HCT116 (cell line): ENCODE data around the gene PDE10A. TPM values are rescaled to one million over a fixed set of nuclear protein-coding genes. Genes with fewer than 3 reads are reported as not detected.

Experiments used
- ATAC-seq: fragments of 200-7000 bp; cut with Tn5 transposase; 2 replicates; pipeline ENCODE4 v1.9.1; 2020; ENCODE audit warnings: mild to moderate bottlenecking, moderate library complexity
- BruUV-seq: library from RNA; stranded (reverse); fragments of 400-500 nt; replicated peaks from 2 replicates; lab custom pipeline; 2021; lab: Mats Ljungman, UMichigan
- CTCF ChIA-PET: fragments of 300-600 bp; sonication (Branson Sonifier 250); formaldehyde crosslinking; loops from one replicate; lab custom pipeline; 2021; ENCODE audit warnings: antibody characterized with exemption; lab: Charles Lee
- POLR2A ChIA-PET: fragments of 300-600, 350-600 bp; sonication (Branson Sonifier 250); formaldehyde crosslinking; loops from one replicate; lab custom pipeline; 2021; ENCODE audit warnings: antibody characterized with exemption; lab: Charles Lee
- RAD21 ChIA-PET, 2 experiments: fragments of 300-600 bp; sonication (Branson Sonifier 250); formaldehyde crosslinking; loops; one replicate each; lab custom pipeline; 2023; ENCODE audit warnings: low total read pairs in 2 of 2; ENCODE audit not compliant: uncharacterized antibody in 2 of 2, unreplicated experiment in 2 of 2, low non-redundant PET in 1 of 2; lab: Charles Lee
- DNase-seq: peaks from one replicate; pipeline ENCODE4 v3.0.0-alpha.2; 2010; ENCODE audit warnings: low read depth, low spot score
- H2AFZ ChIP-seq: fragments of 200-600 bp; shearing (Covaris generic), sonication (generic); 2 replicates; pipeline ENCODE4 v1.6.1; 2017; ENCODE audit warnings: low read depth, mixed run types, mixed read lengths, antibody characterized with exemption, low read length; ENCODE audit not compliant: poor library complexity, severe bottlenecking
- H3K27ac ChIP-seq: 2 replicates; pipeline ENCODE4 v1.5.1; 2012; ENCODE audit warnings: low read depth, low read length
- H3K27me3 ChIP-seq: fragments of 200-600 bp; sonication (generic); 2 replicates; pipeline ENCODE4 v1.6.1; 2016; ENCODE audit warnings: mixed run types, low read length, mixed read lengths; ENCODE audit not compliant: insufficient read depth
- H3K36me3 ChIP-seq, 2 experiments: fragments of 200-500 bp in 1 of 2; fragments of 200-600 bp in 1 of 2; sonication (Bioruptor generic) in 1 of 2; sonication (generic) in 1 of 2; 2 replicates each; pipeline versions ENCODE4 v1.5.1 to v1.6.1; 2014 to 2016; ENCODE audit warnings: low read length in 2 of 2, inconsistent platforms in 1 of 2, mixed read lengths in 1 of 2, mixed run types in 1 of 2; ENCODE audit not compliant: insufficient read depth in 2 of 2, control insufficient read depth in 1 of 2
- H3K4me1 ChIP-seq, 2 experiments: fragments of 200-600 bp in 1 of 2; sonication (generic) in 1 of 2; 2 replicates each; pipeline versions ENCODE4 v1.5.1 to v1.6.1; 2012 to 2017; ENCODE audit warnings: low read length in 2 of 2, inconsistent platforms in 1 of 2, mild to moderate bottlenecking in 1 of 2, mixed read lengths in 1 of 2, mixed run types in 1 of 2, moderate library complexity in 1 of 2; ENCODE audit not compliant: insufficient read depth in 2 of 2, control insufficient read depth in 1 of 2
- H3K4me2 ChIP-seq: fragments of 200-600 bp; sonication (generic); 2 replicates; pipeline ENCODE4 v1.6.1; 2017; ENCODE audit warnings: mixed run types, low read length, mixed read lengths
- H3K4me3 ChIP-seq, 2 experiments: fragments of 200-600 bp in 1 of 2; sonication (generic) in 1 of 2; replicated peaks in 1 of 2; 2 replicates each; pipeline ENCODE4 v1.5.1; 2011 to 2016; ENCODE audit warnings: low read length in 2 of 2, control low read depth in 1 of 2, low read depth in 1 of 2, mild to moderate bottlenecking in 1 of 2, mixed read lengths in 1 of 2, mixed run types in 1 of 2
- H3K79me2 ChIP-seq: fragments of 200-600 bp; sonication (generic); 2 replicates; pipeline ENCODE4 v1.6.1; 2017; ENCODE audit warnings: mild to moderate bottlenecking, mixed run types, low read length, moderate library complexity, mixed read lengths; ENCODE audit not compliant: insufficient read depth
- H3K9ac ChIP-seq: fragments of 200-600 bp; sonication (generic); 2 replicates; pipeline ENCODE4 v1.6.1; 2016; ENCODE audit warnings: low read length, mixed read lengths
- H3K9me2 ChIP-seq: fragments of 200-600 bp; sonication (generic), shearing (Covaris generic); 2 replicates; pipeline ENCODE4 v1.6.1; 2017; ENCODE audit warnings: mixed run types, mild to moderate bottlenecking, moderate library complexity; ENCODE audit not compliant: insufficient read depth
- H3K9me3 ChIP-seq, 2 experiments: fragments of 200-500 bp in 1 of 2; fragments of 200-600 bp in 1 of 2; sonication (Bioruptor generic) in 1 of 2; sonication (generic) in 1 of 2; 2 replicates each; pipeline ENCODE4 v1.6.1; 2014 to 2017; ENCODE audit warnings: low read length in 2 of 2, mixed read lengths in 2 of 2, inconsistent platforms in 1 of 2, low read depth in 1 of 2, mild to moderate bottlenecking in 1 of 2, mixed run types in 1 of 2, moderate library complexity in 1 of 2; ENCODE audit not compliant: control insufficient read depth in 1 of 2, insufficient read depth in 1 of 2
- H4K20me1 ChIP-seq: fragments of 200-600 bp; sonication (generic), shearing (Covaris generic); 2 replicates; pipeline ENCODE4 v1.6.1; 2017; ENCODE audit warnings: mixed run types, mild to moderate bottlenecking, moderate library complexity; ENCODE audit not compliant: insufficient read depth
- ATF3 ChIP-seq: IDR thresholded peaks from 2 replicates; pipeline ENCODE4 v1.6.1; 2012
- CBX3 ChIP-seq: IDR thresholded peaks from 2 replicates; pipeline ENCODE4 v1.6.1; 2012; ENCODE audit warnings: low read depth
- CTCF ChIP-seq, 3 experiments: fragments of 200-600 bp in 1 of 3; sonication (generic) in 1 of 3; IDR thresholded peaks in 2 of 3; conservative IDR thresholded peaks in 1 of 3; 2 replicates each; pipeline ENCODE4 v1.5.1; 2012 to 2017; ENCODE audit warnings: low read depth in 2 of 3, low read length in 2 of 3, antibody characterized with exemption in 1 of 3, borderline replicate concordance in 1 of 3, control low read depth in 1 of 3, mild to moderate bottlenecking in 1 of 3, mixed read lengths in 1 of 3, mixed run types in 1 of 3, moderate library complexity in 1 of 3; ENCODE audit not compliant: insufficient read depth in 1 of 3
- EZH2 ChIP-seq: fragments of 200-600 bp; sonication (generic); IDR thresholded peaks from 2 replicates; pipeline ENCODE4 v1.6.1; 2017; ENCODE audit warnings: antibody characterized with exemption, mixed run types
- EZH2phosphoT487 ChIP-seq: fragments of 200-600 bp; IDR thresholded peaks from 2 replicates; pipeline ENCODE4 v1.6.1; 2018; ENCODE audit warnings: antibody characterized with exemption, borderline replicate concordance
- FOSL1 ChIP-seq: IDR thresholded peaks from 2 replicates; pipeline ENCODE4 v1.6.1; 2012; ENCODE audit warnings: low read depth
- POLR2A ChIP-seq: IDR thresholded peaks from 2 replicates; pipeline ENCODE4 v1.7.0; 2011; ENCODE audit warnings: borderline replicate concordance; ENCODE audit not compliant: insufficient read depth, insufficient read length; ENCODE audit errors: extremely low read depth
- RAD21 ChIP-seq: IDR thresholded peaks from 2 replicates; pipeline ENCODE4 v1.6.1; 2012; ENCODE audit warnings: low read depth, mild to moderate bottlenecking
- REST ChIP-seq: IDR thresholded peaks from 2 replicates; pipeline ENCODE4 v1.6.1; 2012; ENCODE audit warnings: low read depth
- SIN3A ChIP-seq: IDR thresholded peaks from 2 replicates; pipeline ENCODE4 v1.6.1; 2012; ENCODE audit warnings: low read depth
- TCF7L2 ChIP-seq: IDR thresholded peaks from 2 replicates; pipeline ENCODE4 v1.7.0; 2011; ENCODE audit warnings: borderline replicate concordance, inconsistent platforms; ENCODE audit not compliant: insufficient read depth, insufficient read length; ENCODE audit errors: extremely low read depth
- YY1 ChIP-seq: IDR thresholded peaks from 2 replicates; pipeline ENCODE4 v1.6.1; 2011; ENCODE audit warnings: low read length, low read depth, moderate library complexity, mild to moderate bottlenecking; ENCODE audit not compliant: insufficient replicate concordance; ENCODE audit errors: extremely low read depth
- ZBTB33 ChIP-seq: IDR thresholded peaks from 2 replicates; pipeline ENCODE4 v1.6.1; 2011; ENCODE audit warnings: mild to moderate bottlenecking, low read length, moderate library complexity; ENCODE audit not compliant: insufficient replicate concordance; ENCODE audit errors: extremely low read depth
- ZFX ChIP-seq: fragments of 450-650 bp; IDR thresholded peaks from 2 replicates; pipeline ENCODE4 v1.6.1; 2017
- intact Hi-C: fragments of 100-400 bp; cut with micrococcal nuclease; formaldehyde crosslinking; loops from 2 replicates; pipeline ENCODE4 v1.10.0; 2022
- total RNA-seq: library from RNA; stranded (reverse); gene quantifications from one replicate; pipeline ENCODE4 v1.2.1, GENCODE V29; 2021; ENCODE audit not compliant: unreplicated experiment

PDE10A gene
- total RNA-seq, 1 experiment from 2014 or later = 0.37 TPM

- no peak for TF ChIP-seq POLR2A
- TF ChIP-seq EZH2phosphoT487 = no peak
- TF ChIP-seq CTCF (IDR thresholded peaks at IDR 0.05 in 2 of 3, conservative IDR thresholded peaks at IDR 0.05 in 1 of 3; ENCODE audit: borderline replicate concordance in 1 of 3, insufficient read depth in 1 of 3, low read depth in 2 of 3, low read length in 2 of 3) = no peak
- no peak for TF ChIP-seq EZH2
Observed at GRCh38 chr6:165426892-165427291, 236.1 kb downstream of the PDE10A start (continued).

GRCh38 chr6:165422192-165422591 is 240.8 kb downstream of the PDE10A start:
- no TSS peak for BruUV-seq
- Histone ChIP-seq H3K36me3 (no peaks in the 10 kb centered on the region), H3K4me3 (no peak overlapping the region), H3K4me2 (no peak overlapping the region), H3K27me3 (no peaks in the 10 kb centered on the region), H4K20me1 (no peaks in the 10 kb centered on the region), H3K4me1 (no peaks in the 10 kb centered on the region), H3K9me3 (no peaks in the 10 kb centered on the region), H3K9me2 (no peaks in the 10 kb centered on the region), H3K27ac (no peak overlapping the region), H3K9ac (no peak overlapping the region), H2AFZ (no peak overlapping the region), H3K79me2 (no peaks in the 10 kb centered on the region)
- ATAC-seq = no peak
- intact Hi-C loops = no loop called here
- no peak for DNase-seq
- RAD21 ChIA-PET = no interaction called here
- POLR2A ChIA-PET = no interaction called here
- CTCF ChIA-PET = no interaction called here
- TF ChIP-seq FOSL1 (no peak), REST (no peak), ZFX (no peak), EZH2phosphoT487 (no peak), YY1 (no peak), CBX3 (no peak), POLR2A (no peak), RAD21 (no peak), TCF7L2 (no peak), ATF3 (no peak), ZBTB33 (no peak), EZH2 (no peak), SIN3A (no peak)
